ENCODE data around the gene ISOC2.
"Not testable (repeated sequence)": the region's sequence is repeated elsewhere in the genome, so short reads cannot be mapped to it uniquely, and the experiment has no call there.

DNA sequence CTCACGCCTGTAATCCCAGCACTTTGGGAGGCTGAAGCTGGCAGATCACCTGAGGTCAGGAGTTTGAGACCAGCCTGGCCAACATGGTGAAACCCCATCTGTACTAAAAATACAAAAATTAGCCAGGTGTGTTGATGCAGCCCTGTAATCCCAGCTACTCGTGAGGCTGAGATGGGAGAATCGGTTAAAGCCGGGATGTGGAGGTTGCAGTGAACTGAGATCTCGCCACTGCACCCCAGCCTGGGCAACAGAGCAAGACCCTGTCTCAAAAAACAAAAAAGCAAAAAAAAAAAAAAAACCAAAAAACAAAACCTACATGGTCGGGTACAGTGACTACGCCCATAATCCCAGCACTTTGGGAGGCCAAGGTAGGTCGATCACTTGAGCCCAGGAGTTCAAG lies 52.3 kb downstream of the ISOC2 start:
- TF ChIP-seq, protein P1, sequence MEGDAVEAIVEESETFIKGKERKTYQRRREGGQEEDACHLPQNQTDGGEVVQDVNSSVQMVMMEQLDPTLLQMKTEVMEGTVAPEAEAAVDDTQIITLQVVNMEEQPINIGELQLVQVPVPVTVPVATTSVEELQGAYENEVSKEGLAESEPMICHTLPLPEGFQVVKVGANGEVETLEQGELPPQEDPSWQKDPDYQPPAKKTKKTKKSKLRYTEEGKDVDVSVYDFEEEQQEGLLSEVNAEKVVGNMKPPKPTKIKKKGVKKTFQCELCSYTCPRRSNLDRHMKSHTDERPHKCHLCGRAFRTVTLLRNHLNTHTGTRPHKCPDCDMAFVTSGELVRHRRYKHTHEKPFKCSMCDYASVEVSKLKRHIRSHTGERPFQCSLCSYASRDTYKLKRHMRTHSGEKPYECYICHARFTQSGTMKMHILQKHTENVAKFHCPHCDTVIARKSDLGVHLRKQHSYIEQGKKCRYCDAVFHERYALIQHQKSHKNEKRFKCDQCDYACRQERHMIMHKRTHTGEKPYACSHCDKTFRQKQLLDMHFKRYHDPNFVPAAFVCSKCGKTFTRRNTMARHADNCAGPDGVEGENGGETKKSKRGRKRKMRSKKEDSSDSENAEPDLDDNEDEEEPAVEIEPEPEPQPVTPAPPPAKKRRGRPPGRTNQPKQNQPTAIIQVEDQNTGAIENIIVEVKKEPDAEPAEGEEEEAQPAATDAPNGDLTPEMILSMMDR (IDR thresholded peaks at IDR 0.05) = not testable (repeated sequence)
- not testable (repeated sequence) for TF ChIP-seq POLR2AphosphoS5, POLR2A (IDR thresholded peaks at IDR 0.05)

Data from suprapubic skin (tissue), 4 donors.